ENCODE measurements around the gene SDK2. TPM values are rescaled to one million over a fixed set of nuclear protein-coding genes. Genes with fewer than 3 reads are reported as not detected.
A peak's percentile ranks its signal among the peaks of the same experiment; 100 is the strongest.

SDK2 gene
- total and polyA plus RNA-seq, 11 donors, result 0.84 to 4.0 (median 2.6) TPM

DNA sequence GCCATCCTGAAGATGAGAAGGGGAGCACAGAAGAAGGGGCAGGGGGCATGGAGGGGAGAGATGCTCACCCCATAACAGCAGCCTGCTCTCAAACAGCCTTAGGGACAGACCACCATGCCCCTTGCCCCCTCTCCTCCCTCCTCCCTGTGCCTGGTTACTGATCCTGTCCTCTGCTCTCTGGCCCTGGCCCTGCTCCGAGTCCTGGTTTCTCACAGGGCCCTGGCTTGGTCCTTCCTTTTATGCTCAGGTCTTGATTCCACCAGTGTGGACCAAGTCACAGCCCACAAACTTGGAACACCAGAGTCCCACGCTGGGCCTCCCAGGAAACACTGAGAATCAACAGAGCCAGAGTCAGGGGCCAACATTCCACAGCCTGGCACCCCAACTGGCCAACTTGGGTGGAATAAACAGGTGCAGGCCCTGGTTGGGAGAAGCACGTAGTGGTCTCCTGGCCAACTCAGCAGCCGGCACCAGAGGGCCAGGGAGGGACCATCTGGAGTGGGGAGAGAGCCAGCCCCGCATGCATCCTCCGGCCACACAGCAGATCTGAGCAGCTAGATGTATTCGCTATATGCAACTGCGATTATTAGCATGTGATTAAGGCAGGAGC, 287.6 kb downstream of the SDK2 start:
- Histone ChIP-seq H3K9me3 (no peaks in the 10 kb centered on the region), H3K4me1 (peaks cover 0 to 41% (median 9%) of the 10 kb centered on the region in 12 donors), H3K4me3 (no peak overlapping the region), H3K36me3 (no peaks in the 10 kb centered on the region), H3K27me3 (no peaks in the 10 kb centered on the region), H3K27ac (peak overlapping the region in 8 of 12 donors; percentile 25 to 82 (median 50))
- DNase-seq (no peak), ATAC-seq (no peak)
- intact Hi-C loops (cut with DNase I), result loop anchor here in 2 of 10 donors (5.0 kb wide), 1 partner anchor 34 kb away; no protein-coding TSS in a partner anchor
- no peak for TF ChIP-seq CTCF (IDR thresholded peaks at IDR 0.05)
- no peak for TF ChIP-seq POLR2A (IDR thresholded peaks at IDR 0.05)
- WGBS, 4 donors, result 80 to 96% (median 90%) methylated on average over 8 of the region's 8 CpGs

DNA sequence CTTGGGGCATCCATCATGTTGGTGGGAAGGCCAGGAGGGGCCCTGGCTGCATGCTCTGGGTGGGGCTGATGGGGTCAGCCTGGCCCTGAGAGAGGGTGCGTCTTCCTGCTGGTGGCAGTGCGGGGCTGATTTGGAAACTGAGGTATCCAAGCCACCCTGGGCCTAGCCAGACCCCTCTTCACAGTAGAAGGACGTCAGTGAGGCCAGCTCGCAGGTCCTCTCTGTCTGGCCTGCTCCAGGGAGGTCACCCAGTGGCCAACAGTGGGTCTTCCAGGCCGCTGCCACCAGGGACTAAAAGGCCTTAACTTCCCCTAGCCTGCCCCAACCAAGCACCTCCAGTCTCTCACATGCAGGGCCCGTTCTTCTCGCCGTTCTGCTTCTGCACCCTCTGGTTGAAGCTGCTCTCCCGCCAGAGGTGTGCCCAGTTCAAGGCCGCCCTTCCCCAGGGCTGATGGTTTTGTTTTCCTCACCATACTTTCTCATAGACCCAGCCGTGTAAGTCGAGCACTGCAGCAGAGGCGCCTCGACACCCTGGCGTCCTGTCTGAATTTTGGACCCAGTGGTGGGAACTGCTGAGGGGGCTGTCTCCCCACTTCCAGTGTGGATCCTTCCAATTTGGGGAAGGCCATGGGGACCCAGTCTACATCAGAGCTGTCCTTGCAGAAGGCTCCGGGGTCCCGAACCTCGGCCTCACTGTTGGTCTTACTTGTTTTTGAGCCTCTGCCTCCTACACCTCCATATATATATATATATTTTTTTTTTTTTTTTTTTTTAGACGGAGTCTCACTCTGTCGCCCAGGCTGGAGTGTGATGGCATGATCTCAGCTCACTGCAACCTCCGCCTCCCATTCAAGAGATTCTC, 289.6 kb downstream of the SDK2 start:
- no peak for DNase-seq
- TF ChIP-seq POLR2A (IDR thresholded peaks at IDR 0.05) (no peak), CTCF (IDR thresholded peaks at IDR 0.05) (no peak)
- H3K4me1 ChIP-seq, result peaks cover 0 to 25% (median 4%) of the 10 kb centered on the region in 12 donors
- no peaks in the 10 kb centered on the region for H3K27me3 ChIP-seq
- WGBS, 4 donors, result 88 to 98% (median 97%) methylated on average over 20 to 21 of the region's 21 CpGs
- H3K9me3 ChIP-seq, result no peaks in the 10 kb centered on the region
- intact Hi-C loops (cut with DNase I), result loop anchor here in 2 of 10 donors (5.0 kb wide), 1 partner anchor 32 kb away; no protein-coding TSS in a partner anchor
- H3K27ac ChIP-seq, result no peak overlapping the region
- ATAC-seq, result no peak
- H3K4me3 ChIP-seq, result no peak overlapping the region
- H3K36me3 ChIP-seq, result no peaks in the 10 kb centered on the region

DNA sequence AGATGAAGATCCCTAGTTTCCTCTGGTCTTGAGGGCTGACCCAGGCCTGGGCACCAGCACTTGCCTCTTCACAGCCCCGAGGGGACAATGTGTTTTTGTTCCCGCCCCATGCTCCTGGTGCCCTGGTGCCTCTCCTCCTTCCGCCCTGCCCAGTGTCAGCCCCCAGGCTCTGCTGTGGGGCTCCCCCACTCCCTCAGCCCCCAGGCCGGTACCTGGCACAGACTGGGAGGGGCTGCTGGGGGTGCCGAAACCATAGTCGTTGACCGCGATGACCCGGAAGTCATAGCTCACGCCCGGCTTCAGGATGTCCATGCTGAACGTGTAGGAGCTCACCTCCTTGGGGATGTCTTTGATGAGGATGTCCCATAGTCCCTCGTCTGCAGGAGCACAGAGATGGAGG, 292.0 kb downstream of the SDK2 start:
- H3K4me3 ChIP-seq, result no peak overlapping the region
- TF ChIP-seq CTCF (IDR thresholded peaks at IDR 0.05) (no peak), POLR2A (IDR thresholded peaks at IDR 0.05) (no peak)
- 89 to 97% (median 91%) methylated on average over 4 to 13 of the region's 13 CpGs for WGBS, 4 donors
- H3K27ac ChIP-seq, result no peak overlapping the region
- peaks cover 0 to 21% (median 1%) of the 10 kb centered on the region in 12 donors for H3K4me1 ChIP-seq
- no peak for ATAC-seq
- no peaks in the 10 kb centered on the region for H3K36me3 ChIP-seq
- intact Hi-C loops (cut with DNase I), result no loop called here
- no peaks in the 10 kb centered on the region for H3K27me3 ChIP-seq
- H3K9me3 ChIP-seq, result no peaks in the 10 kb centered on the region
- no peak for DNase-seq

GRCh38 chr17:73351764-73352163, 292.5 kb downstream of the SDK2 start:
- ATAC-seq (no peak), DNase-seq (no peak)
- Histone ChIP-seq H3K4me1 (peaks cover 0 to 16% (median 0%) of the 10 kb centered on the region in 12 donors), H3K4me3 (no peak overlapping the region), H3K36me3 (no peaks in the 10 kb centered on the region), H3K27me3 (no peaks in the 10 kb centered on the region), H3K9me3 (no peaks in the 10 kb centered on the region), H3K27ac (no peak overlapping the region)
- intact Hi-C loops (cut with DNase I), result no loop called here
- no peak for TF ChIP-seq CTCF (IDR thresholded peaks at IDR 0.05)
- TF ChIP-seq POLR2A (IDR thresholded peaks at IDR 0.05), result no peak
- 71 to 83% (median 80%) methylated on average over 3 of the region's 3 CpGs for WGBS, 4 donors
